NCI-H345 treated with DMSO at 0.1 percent for 48 hours (cell line): Measurements from ENCODE around the gene LIG4.
"Not testable (repeated sequence)": the region's sequence is repeated elsewhere in the genome, so short reads cannot be mapped to it uniquely, and the experiment has no call there.

Experiments
- DNase-seq: peaks from one replicate; lab custom pipeline; 2025; ENCODE audit not compliant: unreplicated experiment; lab: John Stamatoyannopoulos, UW

The LIG4 gene

GRCh38 chr13:108215436-108215835 is at the start of gene LIG4:
TSS of gene LIG4 (minus strand) at chr13:108215536. CDS start at chr13:108211268, 4,268 bp downstream.
- peak; percentile 91 for DNase-seq

GRCh38 chr13:108263621-108264355 is 48.5 kb upstream of the LIG4 start:
- DNase-seq, result no peak

- DNase-seq, result no peak
These were observed 41.9 kb upstream of the LIG4 start for GRCh38 chr13:108257248-108257647.

- DNase-seq, result no peak
These were observed 33.8 kb upstream of the LIG4 start for GRCh38 chr13:108249150-108249549.

- DNase-seq, result no peak
These were observed 15.0 kb upstream of the LIG4 start for GRCh38 chr13:108230377-108230776.

GRCh38 chr13:108227651-108228272 is 12.4 kb upstream of the LIG4 start:
- peak; percentile 17 for DNase-seq

GRCh38 chr13:108226184-108226583 is 10.8 kb upstream of the LIG4 start:
- DNase-seq, result no peak

GRCh38 chr13:108225440-108225839 is 10.1 kb upstream of the LIG4 start:
- DNase-seq, result no peak

- DNase-seq, result no peak
These were observed 8.6 kb upstream of the LIG4 start for GRCh38 chr13:108223687-108224503.

GRCh38 chr13:108220041-108220440 is 4.7 kb upstream of the LIG4 start:
- no peak for DNase-seq

GRCh38 chr13:108218044-108218974 is 3.0 kb upstream of the LIG4 start, which contains the start of gene ABHD13:
TSS of gene ABHD13 (plus strand) at chr13:108218392. CDS start at chr13:108229219, 10,827 bp downstream.
- DNase-seq, result peak; percentile 92

- DNase-seq, result not testable (repeated sequence)
These were observed 2.1 kb upstream of the LIG4 start for GRCh38 chr13:108217307-108218043.

- DNase-seq, result peak; percentile 25
These were observed 680 bp downstream of the LIG4 start for GRCh38 chr13:108214441-108215271.

GRCh38 chr13:108213946-108214345 is 1.4 kb downstream of the LIG4 start:
- DNase-seq, result no peak

GRCh38 chr13:108212886-108213285 is 2.5 kb downstream of the LIG4 start:
- DNase-seq, result no peak

- DNase-seq, result no peak
These were observed 4.8 kb downstream of the LIG4 start for GRCh38 chr13:108210551-108210950.

GRCh38 chr13:108200781-108201398 is 14.4 kb downstream of the LIG4 start:
- no peak for DNase-seq

- DNase-seq, result no peak
These were observed 19.5 kb downstream of the LIG4 start for GRCh38 chr13:108195861-108196260.

- no peak for DNase-seq
These were observed 20.2 kb downstream of the LIG4 start for GRCh38 chr13:108195146-108195545.
